ENCODE measurements around the gene CIBAR2.
"Not testable (repeated sequence)": the region's sequence is repeated elsewhere in the genome, so short reads cannot be mapped to it uniquely, and the experiment has no call there.

CIBAR2 gene

GRCh38 chr16:85127379-85127723 lies 15.1 kb upstream of the CIBAR2 start:
- DNase-seq: no peak

- peak; percentile 15 for DNase-seq
These were observed 14.6 kb upstream of the CIBAR2 start for GRCh38 chr16:85126705-85127378.

GRCh38 chr16:85126394-85126704 lies 14.1 kb upstream of the CIBAR2 start:
- DNase-seq: no peak

- DNase-seq: no peak
These were observed 13.5 kb upstream of the CIBAR2 start for GRCh38 chr16:85125570-85126393.

GRCh38 chr16:85124636-85125346 lies 12.5 kb upstream of the CIBAR2 start:
- no peak for DNase-seq

- no peak for DNase-seq
These were observed 11.8 kb upstream of the CIBAR2 start for GRCh38 chr16:85123891-85124635.

GRCh38 chr16:85123441-85123840 lies 11.2 kb upstream of the CIBAR2 start:
- not testable (repeated sequence) for DNase-seq

GRCh38 chr16:85120006-85120340 lies 7.7 kb upstream of the CIBAR2 start:
- no peak for DNase-seq

- DNase-seq: no peak
These were observed 5.1 kb upstream of the CIBAR2 start for GRCh38 chr16:85117418-85117817.

GRCh38 chr16:85114909-85115567 lies 2.8 kb upstream of the CIBAR2 start:
- peak; percentile 78 for DNase-seq

GRCh38 chr16:85113913-85114312 lies 1.6 kb upstream of the CIBAR2 start:
- no peak for DNase-seq

- DNase-seq: no peak
These were observed 979 bp upstream of the CIBAR2 start for GRCh38 chr16:85113168-85113733.

- no peak for DNase-seq
These were observed 1.1 kb downstream of the CIBAR2 start for GRCh38 chr16:85111184-85111583.

- no peak for DNase-seq
These were observed 2.2 kb downstream of the CIBAR2 start for GRCh38 chr16:85110105-85110504.

GRCh38 chr16:85107532-85107931 lies 4.7 kb downstream of the CIBAR2 start:
- no peak for DNase-seq

GRCh38 chr16:85107083-85107482 lies 5.2 kb downstream of the CIBAR2 start:
- no peak for DNase-seq

- DNase-seq: no peak
These were observed 6.8 kb downstream of the CIBAR2 start for GRCh38 chr16:85105475-85105874.

GRCh38 chr16:85104821-85105391 lies 7.4 kb downstream of the CIBAR2 start:
- DNase-seq: no peak

- no peak for DNase-seq
These were observed 8.1 kb downstream of the CIBAR2 start for GRCh38 chr16:85104147-85104546.

- DNase-seq: no peak
These were observed 8.9 kb downstream of the CIBAR2 start for GRCh38 chr16:85103114-85104079.
